ENCODE data around the gene MRPS27.

The MRPS27 gene

GRCh38 chr5:72290356-72291133 is 29.5 kb downstream of the MRPS27 start:
- DNase-seq (ENCODE audit: low read depth in 2 of 2), result no peak

DNA sequence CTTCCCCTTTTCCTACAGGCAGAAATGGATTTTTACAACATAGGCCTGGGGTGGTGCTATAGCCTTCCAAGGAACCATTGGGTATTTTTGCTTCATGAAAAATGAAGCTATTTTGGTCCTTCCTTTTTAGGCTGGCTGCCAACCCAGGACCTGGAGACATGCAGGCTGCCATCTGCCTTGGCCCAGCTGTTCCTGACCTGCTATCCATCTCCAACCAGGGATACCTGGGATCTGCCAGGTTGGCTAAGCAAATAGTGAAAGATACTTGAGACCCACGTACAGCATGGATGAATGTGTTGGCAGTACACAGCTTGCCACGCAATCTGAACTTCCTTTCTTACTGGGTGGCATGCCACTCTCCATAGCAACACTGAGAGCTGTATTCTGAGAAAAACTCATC is 31.1 kb downstream of the MRPS27 start:
- DNase-seq (ENCODE audit: low read depth in 2 of 2), result no peak

DNA sequence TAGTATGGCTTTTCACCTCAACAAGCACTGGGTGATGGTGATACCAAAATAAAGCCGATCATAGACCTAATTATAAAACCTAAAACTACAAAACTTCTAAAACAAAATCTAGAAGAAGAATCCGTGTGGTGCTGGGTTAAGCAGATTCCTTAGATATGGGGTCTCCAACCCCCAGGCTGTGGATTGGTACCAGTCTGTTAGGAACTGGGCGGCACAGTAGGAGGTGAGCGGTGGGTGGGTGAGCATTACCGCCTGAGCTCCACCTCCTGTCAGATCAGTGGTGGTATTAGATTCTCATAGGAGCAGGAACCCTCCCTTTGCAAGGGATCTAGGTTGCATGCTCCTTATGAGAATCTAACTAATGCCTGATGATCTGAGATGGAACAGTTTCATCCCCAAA is 33.2 kb downstream of the MRPS27 start:
- DNase-seq (ENCODE audit: low read depth in 2 of 2), result no peak

GRCh38 chr5:72285424-72285821 is 34.6 kb downstream of the MRPS27 start:
- DNase-seq (ENCODE audit: low read depth in 2 of 2), result no peak

DNA sequence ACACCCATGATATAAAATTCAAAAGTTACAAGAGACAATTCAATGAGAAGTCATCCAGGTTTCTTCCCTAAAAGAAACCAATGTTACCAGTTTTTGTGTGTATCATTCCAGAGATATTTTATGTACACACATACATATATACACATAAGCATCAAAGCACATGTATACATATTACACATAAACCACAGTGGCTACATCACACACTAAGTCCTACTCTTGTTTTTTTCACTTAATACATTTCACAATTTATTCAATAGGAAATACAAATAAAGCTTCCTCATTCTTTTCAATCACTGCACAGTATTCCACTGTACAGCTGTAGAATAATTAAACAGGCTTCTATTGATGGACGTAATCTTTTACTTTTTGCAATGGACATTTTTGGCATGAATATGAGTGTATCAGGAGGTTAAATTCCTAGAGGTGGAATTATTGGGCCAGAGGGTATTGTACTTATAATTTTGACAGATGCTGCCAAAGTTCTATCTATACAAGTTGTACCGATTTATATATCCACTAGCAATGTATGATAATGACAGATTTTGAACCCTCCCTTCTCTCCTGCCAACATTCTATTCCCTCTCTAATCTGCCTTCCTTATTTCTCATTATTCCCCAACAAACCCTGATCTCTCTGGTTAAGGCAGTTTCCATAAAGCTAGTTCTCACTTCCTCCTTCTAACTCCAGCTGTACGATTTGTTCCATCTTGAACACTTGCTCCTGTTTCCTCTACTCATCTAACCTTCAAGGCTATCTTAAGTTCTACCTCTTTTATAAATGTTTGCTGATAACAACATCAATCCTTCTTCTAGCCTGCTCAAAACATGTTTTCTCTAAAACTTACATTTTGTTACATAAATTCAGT is 35.2 kb downstream of the MRPS27 start:
- no peak for DNase-seq (ENCODE audit: low read depth in 2 of 2)

DNA sequence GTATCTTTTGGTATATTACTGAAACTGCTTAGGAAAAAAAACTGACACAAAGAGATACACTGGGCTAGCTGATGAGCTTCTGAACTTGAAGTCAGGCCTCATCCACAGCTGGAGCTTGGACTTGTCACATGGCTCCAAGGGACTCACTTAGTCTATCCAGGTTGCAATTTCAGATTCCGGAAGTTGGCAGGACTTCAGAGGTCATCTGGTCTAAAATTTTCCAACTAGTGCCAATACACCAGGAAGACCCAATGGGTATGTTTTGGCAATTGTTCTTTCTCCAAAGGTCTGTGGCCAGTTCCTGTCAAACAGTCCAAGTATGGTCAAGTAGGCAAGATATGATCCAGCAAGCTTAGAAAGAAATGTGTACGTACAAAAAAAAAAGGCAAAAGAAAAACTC is 36.7 kb downstream of the MRPS27 start:
- no peak for DNase-seq (ENCODE audit: low read depth in 2 of 2)

- no peak for DNase-seq (ENCODE audit: low read depth in 2 of 2)
Measured at GRCh38 chr5:72282878-72283277, 37.2 kb downstream of the MRPS27 start.

DNA sequence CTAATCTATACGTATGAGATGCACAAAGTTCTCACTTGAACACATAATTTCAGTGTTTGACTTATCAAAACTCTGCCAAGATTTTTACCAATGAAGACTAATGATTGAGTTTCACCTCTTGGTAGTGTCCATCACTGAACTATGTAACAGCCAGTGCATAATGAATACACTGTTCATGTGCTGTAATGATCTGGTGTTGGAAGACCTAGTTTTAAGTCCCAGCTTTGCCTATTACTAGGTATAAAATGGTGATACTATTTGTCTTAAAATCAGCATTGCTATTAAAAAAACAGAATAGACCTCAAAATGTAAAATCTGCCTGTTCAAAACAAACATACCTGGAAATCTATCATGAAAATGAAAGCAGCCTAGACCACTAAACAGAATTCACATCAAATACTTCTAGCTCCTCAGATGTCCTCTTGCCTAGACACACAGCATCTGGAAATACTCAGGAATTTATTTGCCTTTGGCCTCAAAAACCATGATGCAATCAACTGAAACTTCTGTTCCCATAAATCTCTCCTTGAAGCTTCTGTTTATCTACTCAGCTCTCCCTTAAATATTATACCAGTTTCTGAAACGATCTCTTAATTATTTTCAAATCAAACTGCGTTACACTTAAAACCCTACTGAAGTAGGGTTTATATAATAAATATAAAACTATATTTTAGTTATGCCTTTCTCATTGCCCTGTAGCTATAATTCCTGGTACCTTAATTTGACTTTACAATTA is 38.1 kb downstream of the MRPS27 start:
- DNase-seq (ENCODE audit: low read depth in 2 of 2), result no peak

DNA sequence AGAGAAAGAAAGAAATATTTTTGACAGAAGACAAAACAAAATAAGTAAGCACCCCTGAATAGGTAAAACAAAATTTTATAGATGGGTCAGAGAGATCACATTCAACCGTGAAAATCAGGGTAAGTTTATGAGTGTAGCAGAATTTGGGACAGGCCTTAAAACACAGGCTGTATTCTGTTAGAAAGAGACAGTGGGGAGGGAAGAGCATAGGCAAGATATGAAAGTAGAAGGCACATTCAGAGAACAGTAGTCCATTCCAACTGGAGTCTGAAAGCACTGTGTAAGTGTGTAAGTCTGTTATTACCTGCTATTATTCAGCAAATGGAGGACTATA is 38.6 kb downstream of the MRPS27 start:
- no peak for DNase-seq (ENCODE audit: low read depth in 2 of 2)

GRCh38 chr5:72280581-72281069 is 39.4 kb downstream of the MRPS27 start:
- no peak for DNase-seq (ENCODE audit: low read depth in 2 of 2)

DNA sequence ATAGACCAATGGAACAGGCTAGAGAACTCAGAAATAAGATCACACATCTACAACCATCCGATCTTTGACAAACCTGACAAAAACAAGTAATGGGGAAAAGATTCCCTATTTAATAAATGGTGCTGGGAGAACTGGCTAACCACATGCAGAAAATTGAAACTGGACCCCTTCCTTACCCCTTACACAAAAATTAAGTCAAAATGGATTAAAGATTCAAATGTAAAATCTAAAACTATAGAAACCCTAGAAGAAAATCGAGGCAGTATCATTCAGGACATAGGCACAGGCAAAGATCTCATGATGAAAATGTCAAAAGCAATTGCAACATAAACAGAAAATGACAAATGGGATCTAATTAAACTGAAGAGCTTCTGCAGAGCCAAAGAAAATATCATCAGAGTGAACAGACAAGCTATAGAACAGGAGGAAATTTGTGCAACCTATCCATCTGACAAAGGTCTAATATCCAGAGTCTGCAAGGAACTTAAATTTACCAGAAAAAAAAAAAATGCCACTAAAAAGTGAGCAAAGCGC is 43.8 kb downstream of the MRPS27 start:
- DNase-seq (ENCODE audit: low read depth in 2 of 2), result no peak

GRCh38 chr5:72273547-72273946 is 46.5 kb downstream of the MRPS27 start:
- no peak for DNase-seq (ENCODE audit: low read depth in 2 of 2)

GRCh38 chr5:72272398-72272797 is 47.6 kb downstream of the MRPS27 start:
- no peak for DNase-seq (ENCODE audit: low read depth in 2 of 2)

GRCh38 chr5:72271702-72272101 is 48.3 kb downstream of the MRPS27 start:
- DNase-seq (ENCODE audit: low read depth in 2 of 2), result no peak

DNA sequence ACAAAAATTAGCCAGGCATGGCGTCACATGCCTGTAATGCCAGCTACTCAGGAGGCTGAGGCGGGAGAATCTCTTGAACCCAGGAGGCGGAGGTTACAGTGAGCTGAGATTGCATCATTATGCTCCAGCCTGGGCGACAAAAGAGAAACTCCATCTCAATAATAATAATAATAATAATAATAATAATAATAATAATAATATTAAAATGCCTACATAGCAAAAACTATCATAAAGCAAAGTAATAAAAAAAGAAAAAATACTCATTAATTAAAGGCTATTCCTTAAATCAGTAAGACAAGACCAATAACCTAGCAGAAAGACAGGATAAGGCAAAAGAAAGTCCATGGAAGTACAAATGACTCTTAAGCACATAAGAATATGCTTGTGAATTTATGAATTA is 50.0 kb downstream of the MRPS27 start:
- DNase-seq (ENCODE audit: low read depth in 2 of 2), result no peak

- no peak for DNase-seq (ENCODE audit: low read depth in 2 of 2)
Measured at GRCh38 chr5:72269411-72269780, 50.6 kb downstream of the MRPS27 start.

DNA sequence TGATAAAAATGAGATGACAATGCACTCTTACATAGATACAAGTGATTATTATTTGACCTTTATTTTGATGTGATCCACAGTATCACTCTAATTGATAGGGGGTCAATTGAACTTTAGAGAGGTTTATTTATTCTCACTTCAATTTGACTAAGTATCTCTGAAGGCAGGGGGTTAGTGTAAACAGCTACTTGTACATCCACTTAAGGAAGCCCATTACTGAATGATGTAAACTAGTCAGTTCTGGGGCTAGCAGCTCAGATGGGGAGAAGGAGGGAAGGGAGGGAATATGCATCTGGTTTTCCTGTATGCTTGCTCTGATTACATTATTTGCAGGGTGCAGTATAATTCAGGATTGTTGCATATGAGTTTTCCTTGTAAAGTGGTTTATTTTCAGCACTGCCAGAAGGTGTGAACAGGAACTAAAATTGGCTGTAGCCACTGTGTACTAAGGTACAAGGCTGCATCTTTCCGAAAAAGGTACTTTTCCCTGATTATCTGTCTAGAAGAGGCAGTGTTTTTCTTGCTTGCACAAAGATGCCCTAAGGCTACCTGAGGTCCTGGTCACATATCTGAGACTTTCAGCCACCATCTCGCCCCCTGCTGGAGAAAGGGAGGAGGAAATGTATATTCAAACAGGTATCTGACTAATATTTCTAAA is 51.2 kb downstream of the MRPS27 start:
- peak; percentile 27 to 30 for DNase-seq (ENCODE audit: low read depth in 2 of 2)

DNA sequence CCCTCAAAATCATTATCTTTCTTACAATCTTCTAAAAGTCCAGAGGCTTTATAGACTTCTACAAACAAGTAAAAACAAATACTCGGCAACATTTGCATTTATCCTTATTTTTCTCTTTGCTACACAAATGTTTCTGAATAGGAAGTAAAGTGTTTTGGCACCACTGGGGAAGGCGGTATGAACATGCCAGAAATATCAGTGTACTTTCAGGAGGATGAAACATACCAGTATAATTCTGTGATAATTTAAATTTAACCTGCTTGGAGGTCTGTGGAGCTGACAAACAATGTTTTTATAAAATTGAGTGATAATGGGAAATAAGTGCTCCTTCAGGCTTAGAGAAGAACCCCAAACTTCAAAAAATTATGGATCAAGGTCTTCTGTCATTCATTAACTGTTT is 51.8 kb downstream of the MRPS27 start:
- no peak for DNase-seq (ENCODE audit: low read depth in 2 of 2)

GRCh38 chr5:72267685-72268084 is 52.4 kb downstream of the MRPS27 start:
- DNase-seq (ENCODE audit: low read depth in 2 of 2), result no peak

DNA sequence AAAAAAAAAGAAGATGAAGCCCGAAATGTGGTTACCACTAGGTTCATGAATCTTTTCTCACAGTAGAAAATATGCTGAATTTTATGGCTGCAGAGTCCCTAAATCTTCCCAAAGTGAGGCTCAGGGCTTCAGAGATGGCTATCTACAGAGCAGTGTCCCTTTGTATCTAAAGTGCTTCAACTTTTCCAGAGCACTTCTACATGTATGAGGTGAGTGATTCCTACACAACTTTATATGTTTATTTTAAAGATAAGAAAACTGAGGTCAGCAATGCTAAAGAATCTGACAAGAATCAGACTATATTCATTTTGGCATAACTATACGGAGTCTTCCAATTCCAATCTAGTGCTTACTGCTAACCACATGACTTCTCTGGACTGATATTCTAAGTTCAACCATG is 53.2 kb downstream of the MRPS27 start:
- no peak for DNase-seq (ENCODE audit: low read depth in 2 of 2)

GRCh38 chr5:72265032-72265877 is 54.8 kb downstream of the MRPS27 start:
- DNase-seq (ENCODE audit: low read depth in 2 of 2), result no peak
